GM12872 (cell line): Measurements from ENCODE around the gene PIEZO2.

ENCODE experiments used
- CTCF ChIP-seq: IDR thresholded peaks from 3 replicates; pipeline ENCODE4 v1.5.1; 2011; ENCODE audit warnings: low read depth, mild to moderate bottlenecking, low read length, moderate library complexity; ENCODE audit not compliant: insufficient read depth

The PIEZO2 gene

DNA sequence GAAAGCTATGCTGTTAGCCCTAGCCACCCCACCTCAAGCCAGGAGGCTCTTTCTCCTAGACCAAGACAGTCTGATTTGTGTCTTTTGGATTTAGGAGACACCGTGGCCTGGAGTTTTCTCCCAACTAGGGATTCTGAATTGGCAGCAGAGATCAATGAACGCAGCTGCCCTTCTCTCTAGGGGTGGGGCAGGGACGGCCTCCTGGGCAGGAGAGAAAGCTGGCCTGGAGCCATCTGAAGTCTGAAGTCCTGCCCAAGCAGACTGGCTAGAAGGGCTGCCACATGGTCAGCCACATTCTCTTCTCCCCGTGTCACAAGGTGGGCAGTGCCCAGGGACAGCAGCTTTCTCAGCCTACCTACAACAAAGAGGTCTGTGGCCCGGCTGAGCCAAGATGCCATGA, 45.1 kb downstream of the PIEZO2 start:
- no peak for TF ChIP-seq CTCF

GRCh38 chr18:11096839-11097750, 52.3 kb downstream of the PIEZO2 start:
- no peak for TF ChIP-seq CTCF

DNA sequence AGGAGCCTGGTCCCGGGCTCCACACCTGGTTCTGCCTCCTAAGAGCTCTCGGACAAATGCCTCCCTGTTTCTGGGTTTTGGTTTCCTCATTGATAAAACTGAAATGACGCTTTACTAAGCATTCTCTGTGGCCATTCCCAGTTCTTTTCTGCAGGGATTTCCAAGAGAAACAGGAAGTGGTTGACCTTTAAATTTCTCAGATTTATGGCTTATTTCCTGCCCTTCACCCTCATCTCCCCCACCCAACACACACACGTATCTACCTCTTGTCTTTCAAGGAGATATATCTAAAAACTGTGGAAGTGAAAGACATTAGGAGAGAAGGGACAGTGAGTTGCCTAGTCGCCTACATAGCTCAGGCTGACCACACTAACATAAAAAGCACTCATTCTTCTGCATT, 53.0 kb downstream of the PIEZO2 start:
- no peak for TF ChIP-seq CTCF

DNA sequence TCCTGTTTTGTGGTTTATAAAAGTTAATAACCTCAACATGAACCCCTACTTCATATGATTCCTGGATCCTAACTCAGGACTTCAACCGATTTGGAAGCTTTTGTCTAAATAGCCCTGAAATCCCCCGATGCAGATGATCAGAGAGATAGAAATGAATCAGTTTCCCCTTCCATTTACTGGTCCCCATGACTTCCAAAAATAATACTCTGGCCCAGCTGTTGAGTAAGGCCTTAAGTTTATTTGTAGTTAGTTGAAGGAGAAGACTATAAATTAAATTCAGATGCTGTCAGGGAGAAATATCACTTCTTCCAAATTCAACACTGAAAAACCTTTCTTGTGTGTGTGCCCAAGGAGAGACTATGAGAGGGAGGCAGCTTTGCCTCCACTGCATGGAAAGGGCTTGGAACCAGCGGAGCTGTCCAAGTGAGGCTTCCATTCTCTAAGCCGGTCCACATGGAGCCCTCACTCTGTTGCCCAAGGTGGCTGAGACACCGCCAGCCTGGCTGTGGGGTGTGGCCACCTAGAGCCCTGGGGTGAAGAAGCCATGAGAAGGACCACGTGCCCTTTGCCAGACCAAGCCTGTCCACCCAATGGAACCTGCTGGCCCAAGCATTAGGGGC, 53.6 kb downstream of the PIEZO2 start:
- no peak for TF ChIP-seq CTCF

DNA sequence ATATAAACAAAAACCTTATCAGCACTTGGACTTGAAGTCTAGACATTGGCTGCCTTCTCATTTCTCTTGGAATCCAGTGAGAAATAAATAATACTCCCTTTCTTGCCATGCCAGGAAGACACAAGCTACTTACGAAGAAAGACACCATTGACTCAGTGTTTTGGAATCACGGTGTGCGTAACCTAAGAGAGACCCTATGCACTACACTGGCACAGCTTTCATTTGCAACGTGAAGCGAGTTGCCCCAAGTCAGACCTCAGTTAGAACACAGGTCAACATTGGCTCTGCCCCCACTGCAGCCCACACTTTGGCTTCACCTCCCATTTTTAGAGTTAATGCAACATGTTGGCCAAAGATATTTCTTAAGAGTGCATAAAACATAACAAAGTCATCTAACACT, 54.2 kb downstream of the PIEZO2 start:
- TF ChIP-seq CTCF, result no peak

- TF ChIP-seq CTCF, result no peak
Measured at GRCh38 chr18:11091746-11092145, 57.6 kb downstream of the PIEZO2 start.

- no peak for TF ChIP-seq CTCF
Measured at GRCh38 chr18:11089931-11090715, 59.2 kb downstream of the PIEZO2 start.
